ENCODE measurements around the gene ZNF385D.

- no peak for TF ChIP-seq POLR2A (IDR thresholded peaks at IDR 0.05)
- TF ChIP-seq, protein P1, sequence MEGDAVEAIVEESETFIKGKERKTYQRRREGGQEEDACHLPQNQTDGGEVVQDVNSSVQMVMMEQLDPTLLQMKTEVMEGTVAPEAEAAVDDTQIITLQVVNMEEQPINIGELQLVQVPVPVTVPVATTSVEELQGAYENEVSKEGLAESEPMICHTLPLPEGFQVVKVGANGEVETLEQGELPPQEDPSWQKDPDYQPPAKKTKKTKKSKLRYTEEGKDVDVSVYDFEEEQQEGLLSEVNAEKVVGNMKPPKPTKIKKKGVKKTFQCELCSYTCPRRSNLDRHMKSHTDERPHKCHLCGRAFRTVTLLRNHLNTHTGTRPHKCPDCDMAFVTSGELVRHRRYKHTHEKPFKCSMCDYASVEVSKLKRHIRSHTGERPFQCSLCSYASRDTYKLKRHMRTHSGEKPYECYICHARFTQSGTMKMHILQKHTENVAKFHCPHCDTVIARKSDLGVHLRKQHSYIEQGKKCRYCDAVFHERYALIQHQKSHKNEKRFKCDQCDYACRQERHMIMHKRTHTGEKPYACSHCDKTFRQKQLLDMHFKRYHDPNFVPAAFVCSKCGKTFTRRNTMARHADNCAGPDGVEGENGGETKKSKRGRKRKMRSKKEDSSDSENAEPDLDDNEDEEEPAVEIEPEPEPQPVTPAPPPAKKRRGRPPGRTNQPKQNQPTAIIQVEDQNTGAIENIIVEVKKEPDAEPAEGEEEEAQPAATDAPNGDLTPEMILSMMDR (IDR thresholded peaks at IDR 0.05 in 4 of 5, conservative IDR thresholded peaks at IDR 0.05 in 1 of 5) = no peak
Measured at GRCh38 chr3:21673393-21673792, 77.6 kb downstream of the ZNF385D start.

Data from gastrocnemius medialis (tissue), 4 donors.